RWPE2 (cell line): ENCODE data around the gene NF1.

ENCODE experiments used
- ATAC-seq: fragments of 200-7000 bp; cut with Tn5 transposase; 3 replicates; pipeline ENCODE4 v1.9.1; 2021; ENCODE audit warnings: low read depth
- DNase-seq: peaks from one replicate; pipeline ENCODE4 v3.0.0-alpha.2; 2020; ENCODE audit warnings: low spot score
- H3K27ac ChIP-seq: fragments of 450-650 bp; 2 replicates; pipeline ENCODE4 v1.5.1; 2017; ENCODE audit warnings: mild to moderate bottlenecking; ENCODE audit not compliant: poor library complexity, severe bottlenecking
- H3K27me3 ChIP-seq: fragments of 250-450 bp; sonication (Bioruptor Pico); 2 replicates; pipeline ENCODE4 v1.5.1; 2021; ENCODE audit warnings: mild to moderate bottlenecking, moderate library complexity; ENCODE audit not compliant: insufficient read depth, poor library complexity, severe bottlenecking
- H3K36me3 ChIP-seq: fragments of 250-450 bp; sonication (Bioruptor Pico); 2 replicates; pipeline ENCODE4 v1.5.1; 2020; ENCODE audit warnings: low read depth, mild to moderate bottlenecking, moderate library complexity
- H3K4me1 ChIP-seq: fragments of 250-450 bp; sonication (Bioruptor Pico); 2 replicates; pipeline ENCODE4 v1.5.1; 2021; ENCODE audit warnings: mild to moderate bottlenecking, moderate library complexity; ENCODE audit not compliant: insufficient read depth, poor library complexity, severe bottlenecking
- H3K4me3 ChIP-seq: fragments of 250-450 bp; sonication (Bioruptor Pico); 2 replicates; pipeline ENCODE4 v1.5.1; 2021; ENCODE audit warnings: mild to moderate bottlenecking, moderate library complexity; ENCODE audit not compliant: severe bottlenecking
- H3K9me3 ChIP-seq: fragments of 250-450 bp; sonication (Bioruptor Pico); 2 replicates; pipeline ENCODE4 v1.5.1; 2021; ENCODE audit warnings: mild to moderate bottlenecking, moderate library complexity; ENCODE audit not compliant: severe bottlenecking
- TF ChIP-seq, protein P1 (sequence below): fragments of 450-650 bp; IDR thresholded peaks from one replicate; pipeline ENCODE4 v1.5.1; 2017; ENCODE audit warnings: mild to moderate bottlenecking, moderate library complexity; ENCODE audit not compliant: poor library complexity, severe bottlenecking

The NF1 gene

DNA sequence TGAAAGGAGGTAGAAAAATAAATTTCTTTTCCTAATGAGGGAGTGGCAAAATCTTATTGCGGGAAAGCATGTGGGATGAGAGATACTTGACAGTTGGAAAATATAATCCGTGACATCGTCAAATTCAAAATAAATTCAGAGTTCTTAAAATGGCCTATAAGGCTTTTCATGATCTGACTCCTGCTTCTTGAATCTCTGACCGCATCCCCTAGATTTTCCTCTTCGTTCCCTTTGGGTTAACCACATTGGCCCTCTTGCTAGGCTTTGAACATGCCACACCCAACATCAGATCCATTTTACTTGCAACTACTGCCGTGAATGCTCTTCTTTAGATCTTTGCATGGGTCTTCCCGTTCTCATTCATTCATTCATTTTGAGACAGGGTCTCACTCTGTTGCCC lies 50.1 kb downstream of the NF1 start:
- H3K9me3 ChIP-seq: no peaks in the 10 kb centered on the region
- no peaks in the 10 kb centered on the region for H3K27me3 ChIP-seq
- H3K4me3 ChIP-seq: no peak overlapping the region
- H3K27ac ChIP-seq: no peak overlapping the region
- H3K4me1 ChIP-seq: no peaks in the 10 kb centered on the region
- no peak for ATAC-seq
- peaks cover 4% of the 10 kb centered on the region; the same call in 1 of the 2 replicates for H3K36me3 ChIP-seq
- no peak for DNase-seq
- TF ChIP-seq, protein P1, sequence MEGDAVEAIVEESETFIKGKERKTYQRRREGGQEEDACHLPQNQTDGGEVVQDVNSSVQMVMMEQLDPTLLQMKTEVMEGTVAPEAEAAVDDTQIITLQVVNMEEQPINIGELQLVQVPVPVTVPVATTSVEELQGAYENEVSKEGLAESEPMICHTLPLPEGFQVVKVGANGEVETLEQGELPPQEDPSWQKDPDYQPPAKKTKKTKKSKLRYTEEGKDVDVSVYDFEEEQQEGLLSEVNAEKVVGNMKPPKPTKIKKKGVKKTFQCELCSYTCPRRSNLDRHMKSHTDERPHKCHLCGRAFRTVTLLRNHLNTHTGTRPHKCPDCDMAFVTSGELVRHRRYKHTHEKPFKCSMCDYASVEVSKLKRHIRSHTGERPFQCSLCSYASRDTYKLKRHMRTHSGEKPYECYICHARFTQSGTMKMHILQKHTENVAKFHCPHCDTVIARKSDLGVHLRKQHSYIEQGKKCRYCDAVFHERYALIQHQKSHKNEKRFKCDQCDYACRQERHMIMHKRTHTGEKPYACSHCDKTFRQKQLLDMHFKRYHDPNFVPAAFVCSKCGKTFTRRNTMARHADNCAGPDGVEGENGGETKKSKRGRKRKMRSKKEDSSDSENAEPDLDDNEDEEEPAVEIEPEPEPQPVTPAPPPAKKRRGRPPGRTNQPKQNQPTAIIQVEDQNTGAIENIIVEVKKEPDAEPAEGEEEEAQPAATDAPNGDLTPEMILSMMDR: no peak

DNA sequence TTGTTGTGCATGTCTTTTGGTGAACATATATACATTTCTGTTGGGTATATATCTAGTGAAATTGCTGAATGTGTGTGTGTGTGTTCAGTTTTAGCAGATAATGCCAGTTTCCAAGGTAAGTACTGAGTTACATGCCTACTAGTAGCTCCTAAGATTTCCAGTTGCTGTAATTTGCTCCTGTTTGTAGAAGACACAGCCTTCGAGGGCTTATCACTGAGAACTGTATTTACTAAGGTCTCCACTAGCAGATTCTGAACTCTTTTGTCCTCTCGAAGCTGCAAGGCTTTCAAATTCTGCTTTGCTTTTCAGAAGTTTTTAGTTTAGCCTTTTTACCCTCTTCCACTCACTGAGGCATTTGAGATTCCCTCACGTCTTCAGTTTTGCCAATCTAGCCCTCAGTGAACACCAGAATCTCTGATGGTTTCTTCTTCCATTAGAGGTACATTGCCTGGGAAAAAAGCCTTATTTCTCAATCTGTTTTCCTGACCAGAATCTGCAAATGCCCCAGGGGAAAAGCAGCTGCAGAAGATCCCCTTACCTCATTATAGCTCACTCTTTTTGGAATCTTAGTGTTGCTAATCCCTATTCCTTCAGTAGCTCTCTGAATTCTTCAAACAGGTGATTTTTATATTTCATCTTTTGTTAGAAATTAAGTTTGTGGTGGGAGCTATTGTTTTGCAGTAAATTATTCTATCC lies 52.9 kb downstream of the NF1 start:
- no peak for ATAC-seq
- H3K4me3 ChIP-seq: no peak overlapping the region
- DNase-seq: no peak
- peaks cover 20% of the 10 kb centered on the region; the same call in 1 of the 2 replicates for H3K36me3 ChIP-seq
- H3K9me3 ChIP-seq: no peaks in the 10 kb centered on the region
- H3K27me3 ChIP-seq: no peaks in the 10 kb centered on the region
- no peaks in the 10 kb centered on the region for H3K4me1 ChIP-seq
- TF ChIP-seq, protein P1: no peak
- no peak overlapping the region for H3K27ac ChIP-seq

DNA sequence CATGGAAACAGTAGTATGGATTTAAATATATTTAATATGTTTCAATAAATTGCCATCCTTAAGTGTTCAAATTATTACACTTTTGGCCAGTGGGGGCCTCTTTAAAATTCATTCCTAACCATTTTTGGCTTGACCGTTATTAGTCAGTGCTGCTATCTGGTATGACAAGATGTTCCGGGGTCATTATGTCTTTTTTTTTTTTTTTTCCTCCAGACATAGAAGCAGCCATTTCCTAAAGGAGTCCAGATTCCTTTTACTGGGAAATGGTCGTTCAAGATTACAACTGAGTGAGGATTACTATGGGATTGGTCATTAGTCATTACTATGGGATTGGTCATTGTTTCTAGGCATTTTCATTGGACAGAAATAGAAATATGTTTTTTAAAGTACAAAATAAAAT lies 53.4 kb downstream of the NF1 start:
- Histone ChIP-seq H3K27ac (no peak overlapping the region), H3K27me3 (no peaks in the 10 kb centered on the region), H3K4me3 (no peak overlapping the region), H3K4me1 (no peaks in the 10 kb centered on the region), H3K36me3 (peaks cover 20% of the 10 kb centered on the region; the same call in 1 of the 2 replicates), H3K9me3 (no peaks in the 10 kb centered on the region)
- ATAC-seq: no peak
- TF ChIP-seq, protein P1: no peak
- no peak for DNase-seq

DNA sequence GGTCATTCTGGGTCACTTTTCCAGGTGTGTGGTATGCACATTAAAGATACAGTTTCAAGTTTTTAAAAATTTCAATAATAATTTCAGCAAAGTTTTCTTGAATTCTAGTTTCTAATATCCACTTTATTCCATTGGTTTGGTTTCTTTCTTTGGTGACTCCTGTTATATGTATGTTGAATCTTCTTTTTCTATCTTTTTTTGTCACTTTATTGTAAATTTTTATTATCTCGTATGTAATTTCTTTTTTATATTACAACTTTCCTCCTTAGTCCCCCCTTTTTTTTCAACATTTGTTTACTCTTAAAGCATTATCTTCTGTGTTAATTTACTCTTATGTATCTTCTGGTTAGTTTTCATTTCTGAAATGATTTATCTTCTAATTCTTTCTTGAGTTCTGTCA lies 57.5 kb downstream of the NF1 start:
- Histone ChIP-seq H3K4me1 (peaks cover 2% of the 10 kb centered on the region), H3K27ac (no peak overlapping the region), H3K9me3 (no peaks in the 10 kb centered on the region), H3K27me3 (no peaks in the 10 kb centered on the region), H3K36me3 (peaks cover 40% of the 10 kb centered on the region), H3K4me3 (no peak overlapping the region)
- ATAC-seq (no peak), DNase-seq (no peak)
- TF ChIP-seq, protein P1: no peak

DNA sequence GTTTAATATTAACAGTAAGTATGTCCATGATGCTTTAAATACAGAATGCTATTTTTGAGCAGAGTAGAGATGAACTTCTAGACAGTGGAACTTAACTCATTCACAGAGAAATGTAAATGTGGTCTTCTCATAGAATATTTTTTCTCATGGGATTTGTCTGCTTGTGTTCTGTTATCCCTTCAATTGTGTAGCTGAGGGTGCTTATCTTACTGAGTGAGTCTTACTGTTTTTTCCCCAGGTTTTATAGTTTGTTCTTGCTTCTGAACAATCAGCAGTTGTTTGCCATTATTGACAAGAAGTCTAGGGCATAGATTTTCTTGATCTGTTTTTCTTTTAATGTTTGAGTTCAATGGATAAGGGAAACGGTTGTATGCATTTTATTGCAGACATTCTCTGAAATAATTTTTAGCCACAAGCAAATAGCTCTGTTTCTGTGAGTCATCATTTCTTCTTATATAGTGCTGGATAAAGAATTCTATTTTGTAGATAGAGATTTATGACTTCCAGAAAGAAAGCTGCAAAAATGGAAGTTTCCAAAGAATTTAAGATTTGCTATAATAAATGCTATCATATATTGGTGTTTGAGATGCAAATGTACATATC lies 60.5 kb downstream of the NF1 start:
- Histone ChIP-seq H3K4me1 (peaks cover 5% of the 10 kb centered on the region), H3K27me3 (no peaks in the 10 kb centered on the region), H3K27ac (no peak overlapping the region), H3K9me3 (no peaks in the 10 kb centered on the region), H3K4me3 (no peak overlapping the region), H3K36me3 (peaks cover 58% of the 10 kb centered on the region)
- TF ChIP-seq, protein P1: no peak
- ATAC-seq (no peak), DNase-seq (no peak)
